HG03439 (cell line): Measurements from ENCODE around the gene PML.

Experiments
- ATAC-seq: cut with Tn5 transposase; IDR thresholded peaks from one replicate; pipeline ENCODE4 v1.9.1; 2021; ENCODE audit warnings: mild to moderate bottlenecking, moderate library complexity; ENCODE audit not compliant: unreplicated experiment

Gene PML, protein sequence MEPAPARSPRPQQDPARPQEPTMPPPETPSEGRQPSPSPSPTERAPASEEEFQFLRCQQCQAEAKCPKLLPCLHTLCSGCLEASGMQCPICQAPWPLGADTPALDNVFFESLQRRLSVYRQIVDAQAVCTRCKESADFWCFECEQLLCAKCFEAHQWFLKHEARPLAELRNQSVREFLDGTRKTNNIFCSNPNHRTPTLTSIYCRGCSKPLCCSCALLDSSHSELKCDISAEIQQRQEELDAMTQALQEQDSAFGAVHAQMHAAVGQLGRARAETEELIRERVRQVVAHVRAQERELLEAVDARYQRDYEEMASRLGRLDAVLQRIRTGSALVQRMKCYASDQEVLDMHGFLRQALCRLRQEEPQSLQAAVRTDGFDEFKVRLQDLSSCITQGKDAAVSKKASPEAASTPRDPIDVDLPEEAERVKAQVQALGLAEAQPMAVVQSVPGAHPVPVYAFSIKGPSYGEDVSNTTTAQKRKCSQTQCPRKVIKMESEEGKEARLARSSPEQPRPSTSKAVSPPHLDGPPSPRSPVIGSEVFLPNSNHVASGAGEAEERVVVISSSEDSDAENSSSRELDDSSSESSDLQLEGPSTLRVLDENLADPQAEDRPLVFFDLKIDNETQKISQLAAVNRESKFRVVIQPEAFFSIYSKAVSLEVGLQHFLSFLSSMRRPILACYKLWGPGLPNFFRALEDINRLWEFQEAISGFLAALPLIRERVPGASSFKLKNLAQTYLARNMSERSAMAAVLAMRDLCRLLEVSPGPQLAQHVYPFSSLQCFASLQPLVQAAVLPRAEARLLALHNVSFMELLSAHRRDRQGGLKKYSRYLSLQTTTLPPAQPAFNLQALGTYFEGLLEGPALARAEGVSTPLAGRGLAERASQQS

DNA sequence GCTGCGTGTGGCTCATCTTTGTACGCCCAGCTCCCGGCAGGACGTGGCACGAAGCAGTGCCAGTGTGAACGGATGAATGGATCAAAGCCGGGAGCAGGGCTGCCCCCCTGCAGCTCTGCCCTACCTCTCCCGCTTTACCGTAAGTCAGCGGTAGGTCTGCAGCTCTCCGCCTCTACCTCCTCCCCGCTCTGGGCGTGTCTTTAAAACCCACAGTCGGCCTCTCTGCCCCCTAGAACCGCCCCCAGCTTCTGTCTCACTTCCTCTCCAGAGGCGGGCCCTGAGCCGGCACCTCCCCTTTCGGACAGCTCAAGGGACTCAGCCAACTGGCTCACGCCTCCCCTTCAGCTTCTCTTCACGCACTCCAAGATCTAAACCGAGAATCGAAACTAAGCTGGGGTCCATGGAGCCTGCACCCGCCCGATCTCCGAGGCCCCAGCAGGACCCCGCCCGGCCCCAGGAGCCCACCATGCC lies at the start of gene PML:
TSS of gene PML (plus strand) at position 304 of the 471 bp plus-strand sequence. CDS start at position 401, 97 bp downstream.
- ATAC-seq: peak; percentile 65

DNA sequence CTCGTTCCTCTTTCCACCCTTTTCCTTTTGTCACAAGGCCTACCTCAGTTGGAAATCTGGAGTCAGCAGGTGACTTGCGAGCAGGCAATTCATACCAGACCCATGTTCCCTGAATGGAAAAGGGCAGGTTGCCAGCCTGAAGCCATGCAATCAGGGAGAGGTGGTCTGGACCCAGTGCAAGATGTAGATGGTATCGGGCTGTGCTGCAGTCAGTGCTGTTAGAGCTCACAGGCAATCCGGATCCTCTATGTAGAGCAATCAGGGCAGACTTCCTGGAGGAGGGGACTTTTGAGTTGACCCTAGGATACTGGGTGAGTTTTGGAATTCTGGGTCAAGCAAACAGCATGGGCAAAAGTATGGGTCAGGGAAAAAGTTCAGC lies 49.4 kb upstream of the PML start:
- ATAC-seq: no peak

DNA sequence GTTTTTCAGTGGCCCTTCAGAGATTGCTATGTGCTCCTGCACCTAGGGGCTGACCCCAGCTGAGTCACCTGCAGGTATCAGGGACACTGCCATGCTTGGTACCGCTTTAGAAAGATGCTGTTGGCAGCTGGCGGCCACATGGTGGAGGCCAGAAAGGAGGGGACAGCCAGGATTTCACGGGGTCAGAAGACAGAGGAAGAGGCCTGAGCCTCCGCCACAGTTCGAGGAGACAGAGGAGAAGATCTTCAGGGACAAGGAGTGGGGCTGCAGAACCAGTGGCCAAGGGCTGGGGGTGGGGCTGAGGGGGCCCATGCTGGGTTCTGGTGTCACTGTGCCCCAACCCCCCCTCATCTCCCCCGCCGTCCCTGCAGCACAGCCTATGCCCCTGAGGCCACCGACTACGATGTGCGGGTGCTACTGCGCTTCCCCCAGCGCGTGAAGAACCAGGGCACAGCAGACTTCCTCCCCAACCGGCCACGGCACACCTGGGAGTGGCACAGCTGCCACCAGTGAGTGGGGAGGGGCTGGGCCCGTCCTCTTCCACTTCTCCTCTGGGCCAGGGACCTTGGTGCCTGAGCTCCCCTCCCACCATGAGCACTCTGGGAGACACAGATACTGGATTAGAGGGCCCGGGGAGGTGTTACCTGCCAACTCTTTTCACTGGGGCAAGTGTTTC lies 48.3 kb upstream of the PML start:
- ATAC-seq: no peak

DNA sequence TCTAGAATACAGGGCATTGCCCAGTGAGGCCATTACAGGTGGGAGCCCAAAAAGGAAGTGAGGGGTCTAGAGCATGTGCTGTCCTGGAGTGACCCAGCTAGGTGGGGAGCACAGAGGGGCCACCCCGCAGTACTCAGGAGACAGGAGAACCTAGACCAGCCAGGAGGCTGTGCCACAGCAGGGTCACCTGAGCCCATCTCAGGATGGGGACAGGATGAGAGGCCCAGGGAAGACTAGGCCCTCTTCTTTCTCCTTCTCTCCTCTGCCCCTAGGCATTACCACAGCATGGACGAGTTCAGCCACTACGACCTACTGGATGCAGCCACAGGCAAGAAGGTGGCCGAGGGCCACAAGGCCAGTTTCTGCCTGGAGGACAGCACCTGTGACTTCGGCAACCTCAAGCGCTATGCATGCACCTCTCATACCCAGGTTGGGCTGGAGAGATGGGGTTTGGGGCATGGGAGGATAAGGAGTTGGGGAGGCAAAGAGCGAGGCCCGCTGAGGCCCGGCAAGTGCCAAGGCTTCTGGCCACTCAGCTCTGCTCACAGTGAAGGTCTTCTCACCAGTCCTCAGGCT lies 47.6 kb upstream of the PML start:
- ATAC-seq: no peak

DNA sequence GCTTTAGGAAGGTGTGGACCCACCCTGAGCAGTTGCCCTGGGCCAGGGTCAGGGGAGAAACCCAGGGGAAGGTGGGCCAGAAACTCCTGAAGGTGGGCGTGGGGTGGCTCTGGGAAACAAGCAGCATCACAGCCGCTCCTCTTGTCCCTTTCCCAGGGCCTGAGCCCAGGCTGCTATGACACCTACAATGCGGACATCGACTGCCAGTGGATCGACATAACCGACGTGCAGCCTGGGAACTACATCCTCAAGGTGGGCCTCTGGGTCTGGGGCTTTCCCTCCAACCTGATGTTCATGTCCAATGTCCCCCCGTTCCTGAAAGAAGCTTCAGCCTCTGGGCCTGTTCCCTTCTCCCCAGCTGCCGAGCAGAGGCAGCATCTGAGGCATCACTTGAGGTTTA lies 46.9 kb upstream of the PML start:
- ATAC-seq: no peak

GRCh38 chr15:73948396-73948795 lies 46.1 kb upstream of the PML start:
- no peak for ATAC-seq

- no peak for ATAC-seq
Observed at GRCh38 chr15:73948982-73949381, 45.5 kb upstream of the PML start.

DNA sequence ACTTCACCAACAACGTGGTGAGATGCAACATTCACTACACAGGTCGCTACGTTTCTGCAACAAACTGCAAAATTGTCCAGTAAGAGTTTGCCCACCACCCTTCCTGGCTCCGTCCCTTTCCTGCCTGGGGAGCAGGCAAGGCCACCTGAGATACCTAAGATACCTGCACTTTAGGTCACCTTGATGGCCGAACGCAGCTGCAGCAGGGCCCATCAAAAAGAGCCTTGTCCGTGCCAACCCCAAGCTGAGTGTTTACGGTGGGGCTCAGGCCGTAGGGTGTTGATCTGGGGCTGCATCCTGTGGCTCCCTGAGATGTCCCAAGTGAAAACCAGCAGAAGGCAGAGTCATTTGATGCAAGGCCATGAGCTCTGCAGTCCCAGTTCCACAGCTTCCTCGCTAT lies 45.0 kb upstream of the PML start:
- no peak for ATAC-seq

GRCh38 chr15:73950479-73950830 lies 44.1 kb upstream of the PML start:
- ATAC-seq: no peak

DNA sequence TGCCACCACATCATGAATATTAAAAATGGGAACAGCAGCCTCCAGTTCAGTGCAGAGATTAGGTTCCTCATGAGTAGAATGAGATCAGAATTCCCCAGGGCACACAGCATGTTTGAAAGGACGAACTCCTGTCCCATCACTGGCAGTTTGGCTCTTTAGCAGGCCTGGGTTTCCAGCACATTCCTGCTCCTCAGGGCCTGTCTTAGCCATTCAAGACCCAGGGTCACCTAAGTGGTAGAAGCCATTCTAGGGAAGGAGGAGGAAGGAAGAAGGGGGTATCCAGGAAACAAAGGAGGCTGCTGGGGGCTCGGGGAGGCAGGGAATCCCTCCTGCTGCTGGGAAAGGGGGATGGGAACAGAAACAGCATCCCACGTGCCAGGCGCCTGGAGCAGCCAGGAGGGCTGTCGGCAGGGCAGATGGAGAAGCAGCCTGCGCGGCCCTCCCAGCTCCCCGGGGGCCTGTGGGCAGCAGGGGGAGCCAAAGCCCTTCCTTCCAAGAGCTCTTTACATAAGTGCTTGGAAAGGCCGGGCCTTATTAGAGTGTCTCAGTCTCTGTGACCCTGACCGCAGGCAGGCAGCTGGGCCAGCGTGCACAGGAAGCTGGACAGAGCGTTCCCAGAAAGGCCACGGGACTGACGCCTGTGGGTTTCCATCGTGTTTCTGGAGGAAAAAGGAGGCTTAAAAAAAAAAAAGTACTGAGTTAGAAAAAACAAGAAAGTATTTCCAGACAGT lies 43.5 kb upstream of the PML start:
- no peak for ATAC-seq

DNA sequence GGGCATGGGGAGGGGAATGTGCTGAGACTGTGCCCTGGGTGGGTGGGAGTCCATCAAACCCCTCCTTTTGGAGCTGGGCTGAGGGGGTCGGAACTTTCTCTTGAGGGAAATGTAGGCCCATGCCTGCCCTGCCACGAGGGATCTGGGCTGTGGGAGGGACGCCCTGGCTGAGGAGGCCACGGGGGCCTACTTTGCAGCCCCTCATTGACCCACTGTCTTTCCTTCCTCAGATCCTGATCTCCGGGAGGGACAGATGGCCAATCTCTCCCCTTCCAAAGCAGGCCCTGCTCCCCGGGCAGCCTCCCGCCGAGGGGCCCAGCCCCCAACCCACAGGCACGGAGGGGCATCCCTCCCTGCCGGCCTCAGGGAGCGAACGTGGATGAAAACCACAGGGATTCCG lies 42.9 kb upstream of the PML start:
- ATAC-seq: no peak

GRCh38 chr15:73952171-73952912 lies 42.2 kb upstream of the PML start:
- no peak for ATAC-seq

- ATAC-seq: no peak
Observed at GRCh38 chr15:73952913-73953750, 41.4 kb upstream of the PML start.

DNA sequence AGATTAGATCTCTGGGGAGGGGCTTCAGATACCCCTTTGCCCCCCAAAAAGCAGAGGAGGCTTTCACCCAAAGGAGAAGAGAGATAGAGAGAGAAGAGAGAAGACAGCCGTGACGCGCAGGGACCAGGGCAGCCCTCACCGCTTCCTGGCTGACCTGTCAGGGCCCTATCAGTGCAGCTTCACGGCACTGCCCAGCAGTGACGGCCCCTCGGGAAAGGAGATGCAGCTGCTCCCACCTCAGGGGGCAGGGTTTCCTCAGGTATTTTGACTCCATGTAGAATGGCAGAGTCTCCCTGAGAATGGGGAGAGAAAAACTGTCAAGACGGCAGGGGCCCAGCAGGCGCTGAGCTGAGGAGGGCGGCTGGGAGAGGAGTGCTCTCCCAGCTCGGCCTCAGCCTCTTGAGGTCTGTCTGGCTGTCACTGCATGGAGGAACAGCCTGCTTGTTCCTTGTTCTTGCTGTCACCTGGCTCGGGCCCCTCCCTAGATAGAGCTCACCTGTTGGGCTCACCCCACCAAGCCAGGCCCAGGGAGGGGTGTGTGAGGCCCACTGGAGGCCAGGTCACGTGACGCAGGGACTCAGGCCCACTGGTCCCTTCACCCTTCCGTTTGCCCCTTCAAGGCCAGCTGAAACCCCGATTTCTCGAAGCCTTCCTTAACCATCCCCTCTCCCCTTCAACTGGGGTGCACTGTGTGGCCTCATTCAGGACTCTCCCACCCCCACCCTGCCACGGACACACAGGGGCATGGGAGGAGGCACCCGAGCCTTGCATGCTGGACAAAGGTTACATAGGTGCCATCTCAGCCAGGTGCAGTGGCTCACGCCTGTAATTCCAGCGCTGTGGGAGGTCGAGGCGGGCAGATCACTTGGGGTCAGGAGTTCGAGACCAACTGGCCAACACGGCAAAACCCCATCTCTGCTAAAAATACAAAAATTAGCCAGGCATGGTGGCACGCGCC lies 40.0 kb upstream of the PML start:
- no peak for ATAC-seq

GRCh38 chr15:73955326-73955725 lies 39.2 kb upstream of the PML start:
- no peak for ATAC-seq

- no peak for ATAC-seq
Observed at GRCh38 chr15:73955861-73956742, 38.4 kb upstream of the PML start.

- no peak for ATAC-seq
Observed at GRCh38 chr15:73956743-73957135, 37.8 kb upstream of the PML start.
